CD14-positive monocyte (primary cell): Measurements from ENCODE around the gene ZP1. TPM values are rescaled to one million over a fixed set of nuclear protein-coding genes. Genes with fewer than 3 reads are reported as not detected.

Experiments used
- DNase-seq, 3 donors: peaks; one replicate each; pipeline ENCODE4 v3.0.0-alpha.2; 2011 to 2022
- H2AFZ ChIP-seq: 2 replicates; pipeline ENCODE4 v1.6.0; 2012; ENCODE audit warnings: mild to moderate bottlenecking, low read depth, low read length, inconsistent platforms; ENCODE audit not compliant: insufficient read depth, poor library complexity, severe bottlenecking
- H3K27ac ChIP-seq, 2 donors: 1 replicate in 1 of 2; 2 replicates in 1 of 2; pipeline ENCODE4 v1.5.1; 2012 to 2013; ENCODE audit warnings: low read length in 2 of 2, control low read depth in 1 of 2, inconsistent platforms in 1 of 2, low read depth in 1 of 2, mild to moderate bottlenecking in 1 of 2
- H3K27me3 ChIP-seq, 2 donors: one replicate each; pipeline versions ENCODE4 v1.6.0 to v1.6.1; 2011 to 2013; ENCODE audit warnings: low read length in 2 of 2; ENCODE audit not compliant: control insufficient read depth in 2 of 2, insufficient read depth in 2 of 2
- H3K36me3 ChIP-seq, 2 donors: replicated peaks in 1 of 2; 1 replicate in 1 of 2; 2 replicates in 1 of 2; pipeline versions ENCODE4 v1.5.1 to v1.6.1; 2012 to 2013; ENCODE audit warnings: low read length in 2 of 2, control low read depth in 1 of 2, inconsistent platforms in 1 of 2, mild to moderate bottlenecking in 1 of 2; ENCODE audit not compliant: insufficient read depth in 2 of 2, control insufficient read depth in 1 of 2
- H3K4me1 ChIP-seq, 2 donors: 1 replicate in 1 of 2; 2 replicates in 1 of 2; pipeline versions ENCODE4 v1.5.1 to v1.6.1; 2012 to 2013; ENCODE audit warnings: low read length in 2 of 2, control low read depth in 1 of 2, inconsistent platforms in 1 of 2, mild to moderate bottlenecking in 1 of 2, moderate library complexity in 1 of 2; ENCODE audit not compliant: insufficient read depth in 2 of 2, control insufficient read depth in 1 of 2
- H3K4me2 ChIP-seq: replicated peaks from 2 replicates; pipeline ENCODE3; 2012; ENCODE audit warnings: low read length, moderate library complexity, mild to moderate bottlenecking; ENCODE audit not compliant: poor library complexity, severe bottlenecking; ENCODE audit errors: extremely low read depth
- H3K4me3 ChIP-seq, 3 experiments: fragments of 200-600 bp in 1 of 3; sonication (generic) in 1 of 3; replicated peaks in 1 of 3; 1 replicate in 2 of 3; 2 replicates in 1 of 3; pipeline ENCODE4 v1.5.1; 2011 to 2013; ENCODE audit warnings: low read length in 3 of 3, mild to moderate bottlenecking in 3 of 3, control low read depth in 2 of 3, low read depth in 2 of 3, inconsistent platforms in 1 of 3, moderate library complexity in 1 of 3
- H3K79me2 ChIP-seq: 2 replicates; pipeline ENCODE4 v1.6.0; 2012; ENCODE audit warnings: mild to moderate bottlenecking, control low read depth, inconsistent platforms, low read length, moderate library complexity; ENCODE audit not compliant: insufficient read depth
- H3K9ac ChIP-seq: 2 replicates; pipeline ENCODE4 v1.6.0; 2017; ENCODE audit warnings: low read length, mild to moderate bottlenecking; ENCODE audit not compliant: insufficient read depth, poor library complexity, severe bottlenecking
- H3K9me3 ChIP-seq, 2 donors: replicated peaks in 1 of 2; 1 replicate in 1 of 2; 2 replicates in 1 of 2; pipeline versions ENCODE4 v1.5.1 to v1.6.1; 2012 to 2013; ENCODE audit warnings: low read length in 2 of 2, control low read depth in 1 of 2; ENCODE audit not compliant: control insufficient read depth in 1 of 2, insufficient read depth in 1 of 2
- H4K20me1 ChIP-seq: 2 replicates; pipeline ENCODE4 v1.6.0; 2012; ENCODE audit warnings: mild to moderate bottlenecking, low read length, control low read depth, moderate library complexity; ENCODE audit not compliant: insufficient read depth
- H3K27ac Mint-ChIP-seq, 7 donors: one replicate each; pipeline ENCODE4 v1.8.0; 2020; ENCODE audit warnings: mild to moderate bottlenecking in 7 of 7, mixed read lengths in 7 of 7, moderate library complexity in 6 of 7, inconsistent platforms in 2 of 7
- H3K27me3 Mint-ChIP-seq, 3 donors: one replicate each; pipeline ENCODE4 v1.8.0; 2021 to 2022; ENCODE audit warnings: low read depth in 3 of 3, mild to moderate bottlenecking in 3 of 3, mixed read lengths in 3 of 3, moderate library complexity in 3 of 3, inconsistent platforms in 1 of 3
- H3K36me3 Mint-ChIP-seq, 2 donors: one replicate each; pipeline ENCODE4 v1.8.0; 2020; ENCODE audit warnings: mixed read lengths in 2 of 2, inconsistent platforms in 1 of 2, mild to moderate bottlenecking in 1 of 2
- H3K4me1 Mint-ChIP-seq: one replicate; pipeline ENCODE4 v1.8.0; 2020; ENCODE audit warnings: mild to moderate bottlenecking, mixed read lengths
- H3K4me3 Mint-ChIP-seq, 2 donors: one replicate each; pipeline ENCODE4 v1.8.0; 2020; ENCODE audit warnings: mild to moderate bottlenecking in 2 of 2, mixed read lengths in 2 of 2, moderate library complexity in 1 of 2
- H3K9me3 Mint-ChIP-seq, 7 donors: one replicate each; pipeline ENCODE4 v1.8.0; 2020 to 2022; ENCODE audit warnings: mixed read lengths in 7 of 7, mild to moderate bottlenecking in 6 of 7, moderate library complexity in 6 of 7, inconsistent platforms in 2 of 7
- WGBS: methylation state at CpG from one replicate; pipeline ENCODE4 v1.1.5; 2013; ENCODE audit warnings: missing lambda C conversion rate; ENCODE audit not compliant: insufficient coverage; 5-methylcytosine and 5-hydroxymethylcytosine counted together
- intact Hi-C, 2 donors: fragments of 100-400 bp; cut with micrococcal nuclease; formaldehyde crosslinking; loops; one replicate each; pipeline versions ENCODE4 v1.15.0 to v1.15.1; 2023
- polyA plus RNA-seq, 3 donors: library from polyadenylated mRNA; depleted of rRNA in 1 of 3; unstranded in 2 of 3; stranded (reverse) in 1 of 3; fragments of 300-500 nt in 2 of 3; fragments of >200 nt in 1 of 3; fragmentation: Illumina TruSeq in 2 of 3; gene quantifications; 1 replicate in 2 of 3; 2 replicates in 1 of 3; pipeline ENCODE4 v1.2.3, GENCODE V29; 2012 to 2021
- TF ChIP-seq, protein P1 (sequence below): fragments of 200-600 bp; IDR thresholded peaks from one replicate; pipeline ENCODE4 v1.8.0; 2022; ENCODE audit warnings: antibody characterized with exemption, mild to moderate bottlenecking

Gene ZP1
- polyA plus RNA-seq, 3 donors = 0.09 to 0.40 TPM; not detected in 1

- H3K79me2 ChIP-seq = peaks cover 55% of the 10 kb centered on the region
- no peaks in the 10 kb centered on the region for H3K9me3 ChIP-seq
- H3K27ac ChIP-seq = peak overlapping the region in 1 of 2 donors; percentile 72
- peak overlapping the region; percentile 57 for H3K4me2 ChIP-seq
- TF ChIP-seq, protein P1, sequence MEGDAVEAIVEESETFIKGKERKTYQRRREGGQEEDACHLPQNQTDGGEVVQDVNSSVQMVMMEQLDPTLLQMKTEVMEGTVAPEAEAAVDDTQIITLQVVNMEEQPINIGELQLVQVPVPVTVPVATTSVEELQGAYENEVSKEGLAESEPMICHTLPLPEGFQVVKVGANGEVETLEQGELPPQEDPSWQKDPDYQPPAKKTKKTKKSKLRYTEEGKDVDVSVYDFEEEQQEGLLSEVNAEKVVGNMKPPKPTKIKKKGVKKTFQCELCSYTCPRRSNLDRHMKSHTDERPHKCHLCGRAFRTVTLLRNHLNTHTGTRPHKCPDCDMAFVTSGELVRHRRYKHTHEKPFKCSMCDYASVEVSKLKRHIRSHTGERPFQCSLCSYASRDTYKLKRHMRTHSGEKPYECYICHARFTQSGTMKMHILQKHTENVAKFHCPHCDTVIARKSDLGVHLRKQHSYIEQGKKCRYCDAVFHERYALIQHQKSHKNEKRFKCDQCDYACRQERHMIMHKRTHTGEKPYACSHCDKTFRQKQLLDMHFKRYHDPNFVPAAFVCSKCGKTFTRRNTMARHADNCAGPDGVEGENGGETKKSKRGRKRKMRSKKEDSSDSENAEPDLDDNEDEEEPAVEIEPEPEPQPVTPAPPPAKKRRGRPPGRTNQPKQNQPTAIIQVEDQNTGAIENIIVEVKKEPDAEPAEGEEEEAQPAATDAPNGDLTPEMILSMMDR = no peak
- H3K4me1 ChIP-seq = peaks cover 59 to 60% of the 10 kb centered on the region in 2 donors
- H2AFZ ChIP-seq = no peak overlapping the region
- Mint-ChIP-seq H3K27me3 (peaks cover 9 to 16% (median 15%) of the 10 kb centered on the region in 3 donors), H3K4me1 (peaks cover 53% of the 10 kb centered on the region), H3K9me3 (peaks cover 0 to 3% (median 0%) of the 10 kb centered on the region in 7 donors), H3K27ac (peak overlapping the region; percentile 82 to 93 (median 91)), H3K36me3 (peaks cover 42 to 49% of the 10 kb centered on the region in 2 donors), H3K4me3 (peak overlapping the region in 1 of 2 donors; percentile 62)
- peak overlapping the region in 1 of 3 experiments; percentile 37 for H3K4me3 ChIP-seq
- WGBS = no CpG with 5 or more reads among the region's 2 CpGs
- peaks cover 3 to 9% of the 10 kb centered on the region in 2 donors for H3K27me3 ChIP-seq
- H3K36me3 ChIP-seq = peaks cover 30 to 39% of the 10 kb centered on the region in 2 donors
- H4K20me1 ChIP-seq = peaks cover 25% of the 10 kb centered on the region
- DNase-seq = peak in 1 of 3 donors; percentile 57
- H3K9ac ChIP-seq = no peak overlapping the region
- intact Hi-C loops = loop anchor here in 1 of 2 donors (5.0 kb wide), 1 partner anchor 33 kb away; the partner anchor contains the start of gene SLC15A3
Measured at GRCh38 chr11:60918939-60919265, 51.6 kb downstream of the ZP1 start.

- no peaks in the 10 kb centered on the region for H3K9me3 ChIP-seq
- peaks cover 25% of the 10 kb centered on the region for H4K20me1 ChIP-seq
- peak overlapping the region; percentile 57 for H3K4me2 ChIP-seq
- Mint-ChIP-seq H3K36me3 (peaks cover 42 to 49% of the 10 kb centered on the region in 2 donors), H3K9me3 (peaks cover 0 to 5% (median 0%) of the 10 kb centered on the region in 7 donors), H3K4me1 (peaks cover 55% of the 10 kb centered on the region), H3K27ac (peak overlapping the region; percentile 83 to 93 (median 91)), H3K27me3 (peaks cover 12 to 20% (median 19%) of the 10 kb centered on the region in 3 donors), H3K4me3 (peak overlapping the region; percentile 27 to 62)
- WGBS = no CpG with 5 or more reads among the region's 1 CpG
- no peak overlapping the region for H2AFZ ChIP-seq
- peaks cover 59 to 61% of the 10 kb centered on the region in 2 donors for H3K4me1 ChIP-seq
- peak overlapping the region in 1 of 3 experiments; percentile 37 for H3K4me3 ChIP-seq
- peaks cover 30 to 39% of the 10 kb centered on the region in 2 donors for H3K36me3 ChIP-seq
- intact Hi-C loops = loop anchor here in 1 of 2 donors (5.0 kb wide), 1 partner anchor 33 kb away; the partner anchor contains the start of gene SLC15A3
- no peak overlapping the region for H3K9ac ChIP-seq
- peaks cover 53% of the 10 kb centered on the region for H3K79me2 ChIP-seq
- TF ChIP-seq, protein P1 = no peak
- H3K27ac ChIP-seq = peak overlapping the region; percentile 43 to 72
- H3K27me3 ChIP-seq = peaks cover 5 to 13% of the 10 kb centered on the region in 2 donors
- DNase-seq = peak; percentile 54 to 88 (median 82)
Measured at GRCh38 chr11:60919320-60919719, 52.0 kb downstream of the ZP1 start.
